Activated T-cell treated with anti-CD3 and anti-CD28 coated beads for 24 hours (primary cell): ENCODE measurements around the gene RHOT2.

Experiments used
- DNase-seq: peaks from one replicate; pipeline ENCODE4 v3.0.0-alpha.2; 2020; ENCODE audit warnings: low read depth

The RHOT2 gene

DNA sequence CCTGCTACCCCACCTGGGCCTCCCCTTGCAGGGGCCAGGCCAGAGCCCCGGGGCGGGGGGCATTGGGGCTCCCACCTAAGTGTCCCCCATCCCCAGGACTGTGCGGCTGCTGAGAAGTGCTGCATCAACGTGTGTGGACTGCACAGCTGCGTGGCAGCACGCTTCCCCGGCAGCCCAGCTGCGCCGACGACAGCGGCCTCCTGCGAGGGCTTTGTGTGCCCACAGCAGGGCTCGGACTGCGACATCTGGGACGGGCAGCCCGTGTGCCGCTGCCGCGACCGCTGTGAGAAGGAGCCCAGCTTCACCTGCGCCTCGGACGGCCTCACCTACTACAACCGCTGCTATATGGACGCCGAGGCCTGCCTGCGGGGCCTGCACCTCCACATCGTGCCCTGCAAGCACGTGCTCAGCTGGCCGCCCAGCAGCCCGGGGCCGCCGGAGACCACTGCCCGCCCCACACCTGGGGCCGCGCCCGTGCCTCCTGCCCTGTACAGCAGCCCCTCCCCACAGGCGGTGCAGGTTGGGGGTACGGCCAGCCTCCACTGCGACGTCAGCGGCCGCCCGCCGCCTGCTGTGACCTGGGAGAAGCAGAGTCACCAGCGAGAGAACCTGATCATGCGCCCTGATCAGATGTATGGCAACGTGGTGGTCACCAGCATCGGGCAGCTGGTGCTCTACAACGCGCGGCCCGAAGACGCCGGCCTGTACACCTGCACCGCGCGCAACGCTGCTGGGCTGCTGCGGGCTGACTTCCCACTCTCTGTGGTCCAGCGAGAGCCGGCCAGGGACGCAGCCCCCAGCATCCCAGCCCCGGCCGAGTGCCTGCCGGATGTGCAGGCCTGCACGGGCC, 35.2 kb upstream of the RHOT2 start:
- DNase-seq = no peak

GRCh38 chr16:633336-634050, 34.4 kb upstream of the RHOT2 start:
- no peak for DNase-seq

GRCh38 chr16:634051-634670, 33.8 kb upstream of the RHOT2 start:
- DNase-seq = no peak

- no peak for DNase-seq
Observed at GRCh38 chr16:634996-635395, 32.9 kb upstream of the RHOT2 start.

- DNase-seq = no peak
Observed at GRCh38 chr16:635573-636205, 32.2 kb upstream of the RHOT2 start.

GRCh38 chr16:636206-637080, 31.5 kb upstream of the RHOT2 start, which contains the start of gene METTL26:
METTL26 (minus strand) TSS chr16:636305; CDS start chr16:636290, 15 bp downstream.
- DNase-seq = peak; percentile 89

GRCh38 chr16:637081-638018, 30.6 kb upstream of the RHOT2 start:
- DNase-seq = peak; percentile 82

GRCh38 chr16:638034-638543, 29.8 kb upstream of the RHOT2 start:
- no peak for DNase-seq

- DNase-seq = no peak
Observed at GRCh38 chr16:638836-639235, 29.1 kb upstream of the RHOT2 start.

GRCh38 chr16:640614-641013, 27.3 kb upstream of the RHOT2 start:
- no peak for DNase-seq

- peak; percentile 69 for DNase-seq
Observed at GRCh38 chr16:641326-642188, 26.4 kb upstream of the RHOT2 start, which contains the start of gene MCRIP2. MCRIP2 (plus strand) TSS chr16:641828; CDS start chr16:641992, 164 bp downstream.

- no peak for DNase-seq
Observed at GRCh38 chr16:642189-643049, 25.5 kb upstream of the RHOT2 start.

- no peak for DNase-seq
Observed at GRCh38 chr16:643050-643368, 24.9 kb upstream of the RHOT2 start.

DNA sequence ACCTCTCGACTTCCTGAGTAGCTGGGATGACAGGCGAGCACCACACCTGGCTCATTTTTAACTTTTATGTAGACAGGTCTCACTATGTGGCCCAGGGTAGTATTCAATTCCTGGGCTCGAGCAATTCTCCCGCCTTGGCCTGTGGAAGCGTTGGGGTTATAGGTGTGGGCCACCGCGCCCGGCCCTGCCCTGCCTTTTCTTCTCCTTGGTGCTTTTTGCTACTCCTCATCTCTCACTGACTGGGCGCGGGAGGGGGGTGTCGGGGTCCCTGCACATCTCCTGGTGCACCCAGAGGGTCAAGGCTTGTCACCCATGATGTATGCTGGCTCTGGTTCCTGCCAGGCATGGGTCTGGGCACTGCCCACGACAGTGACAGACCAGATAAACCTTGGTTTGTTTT, 23.4 kb upstream of the RHOT2 start:
- no peak for DNase-seq

DNA sequence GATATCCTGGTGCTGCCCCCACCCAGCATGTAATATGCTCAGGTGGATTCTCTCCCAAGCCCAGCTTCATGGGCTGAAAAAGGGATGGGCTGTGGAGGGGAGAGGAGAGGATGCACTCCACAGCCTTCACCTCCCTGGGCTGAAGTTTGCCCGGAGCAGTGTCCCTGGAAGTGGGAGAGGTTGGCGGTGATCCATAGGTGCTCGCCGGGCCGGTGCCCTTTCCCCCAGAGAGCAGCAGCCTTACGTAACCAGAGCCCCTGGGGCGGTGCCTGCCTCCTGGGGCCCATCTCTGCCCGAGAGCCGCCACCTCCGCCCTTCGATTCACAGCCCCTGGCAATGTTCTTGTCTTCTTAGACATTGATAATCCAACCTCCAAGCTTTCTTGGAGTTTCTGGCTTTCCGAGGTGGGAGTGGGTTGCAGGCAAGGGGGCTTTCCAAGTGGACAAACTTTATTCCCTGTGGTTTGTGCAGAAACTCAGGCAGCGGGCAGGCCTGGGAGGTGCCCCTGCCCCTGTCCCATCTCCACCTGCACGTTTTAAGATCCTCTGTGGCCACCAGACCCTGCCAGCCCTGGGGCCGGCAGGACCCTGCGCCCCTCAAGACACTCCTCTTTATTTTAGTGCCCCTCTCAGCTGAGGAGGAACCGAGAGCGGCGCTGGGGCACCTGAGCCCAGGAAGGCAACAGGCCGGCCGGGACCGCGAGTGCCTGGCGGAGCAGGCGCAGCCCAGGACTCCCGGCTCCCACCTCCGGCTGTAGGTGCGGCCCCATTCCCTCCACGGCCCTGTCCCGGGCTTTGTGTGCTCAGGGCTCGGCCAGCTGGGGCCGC, 21.9 kb upstream of the RHOT2 start:
- DNase-seq = no peak

DNA sequence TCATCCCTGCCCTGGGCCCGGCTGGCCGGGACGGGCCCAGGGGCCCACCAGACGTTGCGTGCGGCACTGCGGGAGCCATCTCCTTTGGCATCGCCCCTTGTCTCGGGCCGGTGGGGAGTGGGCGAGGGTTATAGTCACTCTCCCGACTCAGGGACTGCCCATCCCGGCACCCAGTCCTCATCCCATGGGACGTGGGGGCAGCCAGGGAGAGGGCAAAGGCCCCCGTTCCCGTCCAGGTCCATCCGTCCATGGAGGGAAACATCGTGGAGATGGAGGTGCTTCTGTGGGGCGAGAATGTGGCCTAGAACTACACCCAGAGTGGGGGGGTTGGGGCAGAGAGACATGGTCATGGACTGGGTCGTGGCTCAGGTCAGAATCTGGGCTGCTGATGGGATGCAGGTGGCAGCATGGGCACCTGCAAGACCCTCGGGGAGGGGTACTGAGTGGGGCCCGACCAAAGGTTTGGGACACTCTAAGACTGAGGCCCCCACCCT, 21.2 kb upstream of the RHOT2 start:
- no peak for DNase-seq
